HCT116 (cell line): ENCODE data around the gene ZHX3. TPM values are rescaled to one million over a fixed set of nuclear protein-coding genes. Genes with fewer than 3 reads are reported as not detected.

Experiments
- ATAC-seq: fragments of 200-7000 bp; cut with Tn5 transposase; 2 replicates; pipeline ENCODE4 v1.9.1; 2020; ENCODE audit warnings: mild to moderate bottlenecking, moderate library complexity
- BruUV-seq: library from RNA; stranded (reverse); fragments of 400-500 nt; replicated peaks from 2 replicates; lab custom pipeline; 2021; lab: Mats Ljungman, UMichigan
- CTCF ChIA-PET: fragments of 300-600 bp; sonication (Branson Sonifier 250); formaldehyde crosslinking; loops from one replicate; lab custom pipeline; 2021; ENCODE audit warnings: antibody characterized with exemption; lab: Charles Lee
- POLR2A ChIA-PET: fragments of 300-600, 350-600 bp; sonication (Branson Sonifier 250); formaldehyde crosslinking; loops from one replicate; lab custom pipeline; 2021; ENCODE audit warnings: antibody characterized with exemption; lab: Charles Lee
- RAD21 ChIA-PET, 2 experiments: fragments of 300-600 bp; sonication (Branson Sonifier 250); formaldehyde crosslinking; loops; one replicate each; lab custom pipeline; 2023; ENCODE audit warnings: low total read pairs in 2 of 2; ENCODE audit not compliant: uncharacterized antibody in 2 of 2, unreplicated experiment in 2 of 2, low non-redundant PET in 1 of 2; lab: Charles Lee
- DNase-seq: peaks from one replicate; pipeline ENCODE4 v3.0.0-alpha.2; 2010; ENCODE audit warnings: low read depth, low spot score
- H2AFZ ChIP-seq: fragments of 200-600 bp; shearing (Covaris generic), sonication (generic); 2 replicates; pipeline ENCODE4 v1.6.1; 2017; ENCODE audit warnings: low read depth, mixed run types, mixed read lengths, antibody characterized with exemption, low read length; ENCODE audit not compliant: poor library complexity, severe bottlenecking
- H3K27ac ChIP-seq: 2 replicates; pipeline ENCODE4 v1.5.1; 2012; ENCODE audit warnings: low read depth, low read length
- H3K27me3 ChIP-seq: fragments of 200-600 bp; sonication (generic); 2 replicates; pipeline ENCODE4 v1.6.1; 2016; ENCODE audit warnings: mixed run types, low read length, mixed read lengths; ENCODE audit not compliant: insufficient read depth
- H3K36me3 ChIP-seq, 2 experiments: fragments of 200-500 bp in 1 of 2; fragments of 200-600 bp in 1 of 2; sonication (Bioruptor generic) in 1 of 2; sonication (generic) in 1 of 2; 2 replicates each; pipeline versions ENCODE4 v1.5.1 to v1.6.1; 2014 to 2016; ENCODE audit warnings: low read length in 2 of 2, inconsistent platforms in 1 of 2, mixed read lengths in 1 of 2, mixed run types in 1 of 2; ENCODE audit not compliant: insufficient read depth in 2 of 2, control insufficient read depth in 1 of 2
- H3K4me1 ChIP-seq, 2 experiments: fragments of 200-600 bp in 1 of 2; sonication (generic) in 1 of 2; 2 replicates each; pipeline versions ENCODE4 v1.5.1 to v1.6.1; 2012 to 2017; ENCODE audit warnings: low read length in 2 of 2, inconsistent platforms in 1 of 2, mild to moderate bottlenecking in 1 of 2, mixed read lengths in 1 of 2, mixed run types in 1 of 2, moderate library complexity in 1 of 2; ENCODE audit not compliant: insufficient read depth in 2 of 2, control insufficient read depth in 1 of 2
- H3K4me2 ChIP-seq: fragments of 200-600 bp; sonication (generic); 2 replicates; pipeline ENCODE4 v1.6.1; 2017; ENCODE audit warnings: mixed run types, low read length, mixed read lengths
- H3K4me3 ChIP-seq, 2 experiments: fragments of 200-600 bp in 1 of 2; sonication (generic) in 1 of 2; replicated peaks in 1 of 2; 2 replicates each; pipeline ENCODE4 v1.5.1; 2011 to 2016; ENCODE audit warnings: low read length in 2 of 2, control low read depth in 1 of 2, low read depth in 1 of 2, mild to moderate bottlenecking in 1 of 2, mixed read lengths in 1 of 2, mixed run types in 1 of 2
- H3K79me2 ChIP-seq: fragments of 200-600 bp; sonication (generic); 2 replicates; pipeline ENCODE4 v1.6.1; 2017; ENCODE audit warnings: mild to moderate bottlenecking, mixed run types, low read length, moderate library complexity, mixed read lengths; ENCODE audit not compliant: insufficient read depth
- H3K9ac ChIP-seq: fragments of 200-600 bp; sonication (generic); 2 replicates; pipeline ENCODE4 v1.6.1; 2016; ENCODE audit warnings: low read length, mixed read lengths
- H3K9me2 ChIP-seq: fragments of 200-600 bp; sonication (generic), shearing (Covaris generic); 2 replicates; pipeline ENCODE4 v1.6.1; 2017; ENCODE audit warnings: mixed run types, mild to moderate bottlenecking, moderate library complexity; ENCODE audit not compliant: insufficient read depth
- H3K9me3 ChIP-seq, 2 experiments: fragments of 200-500 bp in 1 of 2; fragments of 200-600 bp in 1 of 2; sonication (Bioruptor generic) in 1 of 2; sonication (generic) in 1 of 2; 2 replicates each; pipeline ENCODE4 v1.6.1; 2014 to 2017; ENCODE audit warnings: low read length in 2 of 2, mixed read lengths in 2 of 2, inconsistent platforms in 1 of 2, low read depth in 1 of 2, mild to moderate bottlenecking in 1 of 2, mixed run types in 1 of 2, moderate library complexity in 1 of 2; ENCODE audit not compliant: control insufficient read depth in 1 of 2, insufficient read depth in 1 of 2
- H4K20me1 ChIP-seq: fragments of 200-600 bp; sonication (generic), shearing (Covaris generic); 2 replicates; pipeline ENCODE4 v1.6.1; 2017; ENCODE audit warnings: mixed run types, mild to moderate bottlenecking, moderate library complexity; ENCODE audit not compliant: insufficient read depth
- CBX3 ChIP-seq: IDR thresholded peaks from 2 replicates; pipeline ENCODE4 v1.6.1; 2012; ENCODE audit warnings: low read depth
- CEBPB ChIP-seq: IDR thresholded peaks from 2 replicates; pipeline ENCODE4 v1.6.1; 2012; ENCODE audit warnings: low read depth
- FOSL1 ChIP-seq: IDR thresholded peaks from 2 replicates; pipeline ENCODE4 v1.6.1; 2012; ENCODE audit warnings: low read depth
- POLR2A ChIP-seq: IDR thresholded peaks from 2 replicates; pipeline ENCODE4 v1.7.0; 2011; ENCODE audit warnings: borderline replicate concordance; ENCODE audit not compliant: insufficient read depth, insufficient read length; ENCODE audit errors: extremely low read depth
- RAD21 ChIP-seq: IDR thresholded peaks from 2 replicates; pipeline ENCODE4 v1.6.1; 2012; ENCODE audit warnings: low read depth, mild to moderate bottlenecking
- SIN3A ChIP-seq: IDR thresholded peaks from 2 replicates; pipeline ENCODE4 v1.6.1; 2012; ENCODE audit warnings: low read depth
- SP1 ChIP-seq: IDR thresholded peaks from 2 replicates; pipeline ENCODE4 v1.6.1; 2012; ENCODE audit warnings: low read depth
- TCF7L2 ChIP-seq: IDR thresholded peaks from 2 replicates; pipeline ENCODE4 v1.7.0; 2011; ENCODE audit warnings: borderline replicate concordance, inconsistent platforms; ENCODE audit not compliant: insufficient read depth, insufficient read length; ENCODE audit errors: extremely low read depth
- YY1 ChIP-seq: IDR thresholded peaks from 2 replicates; pipeline ENCODE4 v1.6.1; 2011; ENCODE audit warnings: low read length, low read depth, moderate library complexity, mild to moderate bottlenecking; ENCODE audit not compliant: insufficient replicate concordance; ENCODE audit errors: extremely low read depth
- ZNF274 ChIP-seq: fragments of 200-500 bp; sonication (Bioruptor generic); IDR thresholded peaks from 2 replicates; pipeline ENCODE4 v1.6.1; 2014; ENCODE audit warnings: mild to moderate bottlenecking, low read depth, low read length, inconsistent platforms
- intact Hi-C: fragments of 100-400 bp; cut with micrococcal nuclease; formaldehyde crosslinking; loops from 2 replicates; pipeline ENCODE4 v1.10.0; 2022
- total RNA-seq: library from RNA; stranded (reverse); gene quantifications from one replicate; pipeline ENCODE4 v1.2.1, GENCODE V29; 2021; ENCODE audit not compliant: unreplicated experiment
- TF ChIP-seq, protein P1 (sequence below), 3 experiments: fragments of 200-600 bp in 1 of 3; sonication (generic) in 1 of 3; IDR thresholded peaks in 2 of 3; conservative IDR thresholded peaks in 1 of 3; 2 replicates each; pipeline ENCODE4 v1.5.1; 2012 to 2017; ENCODE audit warnings: low read depth in 2 of 3, low read length in 2 of 3, antibody characterized with exemption in 1 of 3, borderline replicate concordance in 1 of 3, control low read depth in 1 of 3, mild to moderate bottlenecking in 1 of 3, mixed read lengths in 1 of 3, mixed run types in 1 of 3, moderate library complexity in 1 of 3; ENCODE audit not compliant: insufficient read depth in 1 of 3
- TF ChIP-seq, protein P2 (sequence below): IDR thresholded peaks from 2 replicates; pipeline ENCODE4 v1.6.1; 2012; ENCODE audit warnings: low read depth

Gene ZHX3
- total RNA-seq, 1 experiment from 2014 or later = 13.3 TPM

DNA sequence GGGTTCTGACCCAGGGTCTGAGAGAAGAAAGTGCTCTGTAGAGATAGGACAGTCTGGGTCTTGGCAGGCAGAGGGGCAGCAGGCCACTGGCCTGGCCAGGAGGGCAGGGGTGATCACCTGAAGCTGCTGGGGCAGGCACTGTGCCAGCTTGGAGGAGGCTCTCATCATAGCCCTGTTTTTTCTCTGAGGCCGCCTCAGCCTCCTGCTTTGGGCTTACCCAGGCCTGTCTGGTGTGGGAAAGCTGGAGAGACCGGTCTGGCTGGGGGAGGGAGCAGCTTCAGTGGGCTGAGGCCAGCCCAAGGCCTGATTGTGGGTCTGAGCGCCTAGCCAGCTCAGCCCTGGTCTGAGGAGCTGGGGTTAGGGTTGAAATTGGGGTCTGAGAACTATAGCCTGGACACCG lies 26.9 kb upstream of the ZHX3 start:
- DNase-seq = no peak
- H3K9me3 ChIP-seq = no peaks in the 10 kb centered on the region
- H2AFZ ChIP-seq = no peak overlapping the region
- peaks cover 5 to 18% of the 10 kb centered on the region in 2 experiments; a peak in 3 of 4 replicates for H3K4me1 ChIP-seq
- no peak overlapping the region for H3K9ac ChIP-seq
- RAD21 ChIA-PET = interaction anchor here in 1 of 2 experiments (0.6 kb wide), 1 partner anchor 377 kb away, joined by 4 read pairs; no protein-coding TSS in a partner anchor
- no peak overlapping the region for H3K27ac ChIP-seq
- H3K79me2 ChIP-seq = no peaks in the 10 kb centered on the region; the same call in 1 of the 2 replicates
- H3K9me2 ChIP-seq = no peaks in the 10 kb centered on the region
- no peak overlapping the region for H3K4me3 ChIP-seq
- intact Hi-C loops = no loop called here
- no peaks in the 10 kb centered on the region for H3K27me3 ChIP-seq
- no TSS peak for BruUV-seq
- no peak overlapping the region for H3K4me2 ChIP-seq
- ATAC-seq = no peak
- CTCF ChIA-PET = interaction anchor here (1.2 kb wide), 1 partner anchor 172 kb away, joined by 4 read pairs; no protein-coding TSS in a partner anchor
- TF ChIP-seq SIN3A (no peak), POLR2A (no peak), YY1 (no peak), RAD21 (no peak), CEBPB (no peak), SP1 (no peak), FOSL1 (no peak), TCF7L2 (no peak), ZNF274 (no peak), CBX3 (no peak)
- TF ChIP-seq, protein P1, sequence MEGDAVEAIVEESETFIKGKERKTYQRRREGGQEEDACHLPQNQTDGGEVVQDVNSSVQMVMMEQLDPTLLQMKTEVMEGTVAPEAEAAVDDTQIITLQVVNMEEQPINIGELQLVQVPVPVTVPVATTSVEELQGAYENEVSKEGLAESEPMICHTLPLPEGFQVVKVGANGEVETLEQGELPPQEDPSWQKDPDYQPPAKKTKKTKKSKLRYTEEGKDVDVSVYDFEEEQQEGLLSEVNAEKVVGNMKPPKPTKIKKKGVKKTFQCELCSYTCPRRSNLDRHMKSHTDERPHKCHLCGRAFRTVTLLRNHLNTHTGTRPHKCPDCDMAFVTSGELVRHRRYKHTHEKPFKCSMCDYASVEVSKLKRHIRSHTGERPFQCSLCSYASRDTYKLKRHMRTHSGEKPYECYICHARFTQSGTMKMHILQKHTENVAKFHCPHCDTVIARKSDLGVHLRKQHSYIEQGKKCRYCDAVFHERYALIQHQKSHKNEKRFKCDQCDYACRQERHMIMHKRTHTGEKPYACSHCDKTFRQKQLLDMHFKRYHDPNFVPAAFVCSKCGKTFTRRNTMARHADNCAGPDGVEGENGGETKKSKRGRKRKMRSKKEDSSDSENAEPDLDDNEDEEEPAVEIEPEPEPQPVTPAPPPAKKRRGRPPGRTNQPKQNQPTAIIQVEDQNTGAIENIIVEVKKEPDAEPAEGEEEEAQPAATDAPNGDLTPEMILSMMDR (IDR thresholded peaks at IDR 0.05 in 2 of 3, conservative IDR thresholded peaks at IDR 0.05 in 1 of 3; ENCODE audit: borderline replicate concordance in 1 of 3, insufficient read depth in 1 of 3, low read depth in 2 of 3, low read length in 2 of 3) = no peak
- TF ChIP-seq, protein P2, sequence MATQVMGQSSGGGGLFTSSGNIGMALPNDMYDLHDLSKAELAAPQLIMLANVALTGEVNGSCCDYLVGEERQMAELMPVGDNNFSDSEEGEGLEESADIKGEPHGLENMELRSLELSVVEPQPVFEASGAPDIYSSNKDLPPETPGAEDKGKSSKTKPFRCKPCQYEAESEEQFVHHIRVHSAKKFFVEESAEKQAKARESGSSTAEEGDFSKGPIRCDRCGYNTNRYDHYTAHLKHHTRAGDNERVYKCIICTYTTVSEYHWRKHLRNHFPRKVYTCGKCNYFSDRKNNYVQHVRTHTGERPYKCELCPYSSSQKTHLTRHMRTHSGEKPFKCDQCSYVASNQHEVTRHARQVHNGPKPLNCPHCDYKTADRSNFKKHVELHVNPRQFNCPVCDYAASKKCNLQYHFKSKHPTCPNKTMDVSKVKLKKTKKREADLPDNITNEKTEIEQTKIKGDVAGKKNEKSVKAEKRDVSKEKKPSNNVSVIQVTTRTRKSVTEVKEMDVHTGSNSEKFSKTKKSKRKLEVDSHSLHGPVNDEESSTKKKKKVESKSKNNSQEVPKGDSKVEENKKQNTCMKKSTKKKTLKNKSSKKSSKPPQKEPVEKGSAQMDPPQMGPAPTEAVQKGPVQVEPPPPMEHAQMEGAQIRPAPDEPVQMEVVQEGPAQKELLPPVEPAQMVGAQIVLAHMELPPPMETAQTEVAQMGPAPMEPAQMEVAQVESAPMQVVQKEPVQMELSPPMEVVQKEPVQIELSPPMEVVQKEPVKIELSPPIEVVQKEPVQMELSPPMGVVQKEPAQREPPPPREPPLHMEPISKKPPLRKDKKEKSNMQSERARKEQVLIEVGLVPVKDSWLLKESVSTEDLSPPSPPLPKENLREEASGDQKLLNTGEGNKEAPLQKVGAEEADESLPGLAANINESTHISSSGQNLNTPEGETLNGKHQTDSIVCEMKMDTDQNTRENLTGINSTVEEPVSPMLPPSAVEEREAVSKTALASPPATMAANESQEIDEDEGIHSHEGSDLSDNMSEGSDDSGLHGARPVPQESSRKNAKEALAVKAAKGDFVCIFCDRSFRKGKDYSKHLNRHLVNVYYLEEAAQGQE = no peak
- peaks cover 0 to 2% of the 10 kb centered on the region in 2 experiments; a peak in 1 of 4 replicates for H3K36me3 ChIP-seq
- POLR2A ChIA-PET = no interaction called here
- H4K20me1 ChIP-seq = no peaks in the 10 kb centered on the region
